CD14-positive monocyte (primary cell): ENCODE measurements around the gene GARNL3. TPM values are rescaled to one million over a fixed set of nuclear protein-coding genes. Genes with fewer than 3 reads are reported as not detected.

ENCODE experiments used
- DNase-seq, 3 donors: peaks; one replicate each; pipeline ENCODE4 v3.0.0-alpha.2; 2011 to 2022
- H2AFZ ChIP-seq: 2 replicates; pipeline ENCODE4 v1.6.0; 2012; ENCODE audit warnings: mild to moderate bottlenecking, low read depth, low read length, inconsistent platforms; ENCODE audit not compliant: insufficient read depth, poor library complexity, severe bottlenecking
- H3K27ac ChIP-seq, 2 donors: 1 replicate in 1 of 2; 2 replicates in 1 of 2; pipeline ENCODE4 v1.5.1; 2012 to 2013; ENCODE audit warnings: low read length in 2 of 2, control low read depth in 1 of 2, inconsistent platforms in 1 of 2, low read depth in 1 of 2, mild to moderate bottlenecking in 1 of 2
- H3K27me3 ChIP-seq, 2 donors: one replicate each; pipeline versions ENCODE4 v1.6.0 to v1.6.1; 2011 to 2013; ENCODE audit warnings: low read length in 2 of 2; ENCODE audit not compliant: control insufficient read depth in 2 of 2, insufficient read depth in 2 of 2
- H3K36me3 ChIP-seq, 2 donors: replicated peaks in 1 of 2; 1 replicate in 1 of 2; 2 replicates in 1 of 2; pipeline versions ENCODE4 v1.5.1 to v1.6.1; 2012 to 2013; ENCODE audit warnings: low read length in 2 of 2, control low read depth in 1 of 2, inconsistent platforms in 1 of 2, mild to moderate bottlenecking in 1 of 2; ENCODE audit not compliant: insufficient read depth in 2 of 2, control insufficient read depth in 1 of 2
- H3K4me1 ChIP-seq, 2 donors: 1 replicate in 1 of 2; 2 replicates in 1 of 2; pipeline versions ENCODE4 v1.5.1 to v1.6.1; 2012 to 2013; ENCODE audit warnings: low read length in 2 of 2, control low read depth in 1 of 2, inconsistent platforms in 1 of 2, mild to moderate bottlenecking in 1 of 2, moderate library complexity in 1 of 2; ENCODE audit not compliant: insufficient read depth in 2 of 2, control insufficient read depth in 1 of 2
- H3K4me2 ChIP-seq: replicated peaks from 2 replicates; pipeline ENCODE3; 2012; ENCODE audit warnings: low read length, moderate library complexity, mild to moderate bottlenecking; ENCODE audit not compliant: poor library complexity, severe bottlenecking; ENCODE audit errors: extremely low read depth
- H3K4me3 ChIP-seq, 3 experiments: fragments of 200-600 bp in 1 of 3; sonication (generic) in 1 of 3; replicated peaks in 1 of 3; 1 replicate in 2 of 3; 2 replicates in 1 of 3; pipeline ENCODE4 v1.5.1; 2011 to 2013; ENCODE audit warnings: low read length in 3 of 3, mild to moderate bottlenecking in 3 of 3, control low read depth in 2 of 3, low read depth in 2 of 3, inconsistent platforms in 1 of 3, moderate library complexity in 1 of 3
- H3K79me2 ChIP-seq: 2 replicates; pipeline ENCODE4 v1.6.0; 2012; ENCODE audit warnings: mild to moderate bottlenecking, control low read depth, inconsistent platforms, low read length, moderate library complexity; ENCODE audit not compliant: insufficient read depth
- H3K9ac ChIP-seq: 2 replicates; pipeline ENCODE4 v1.6.0; 2017; ENCODE audit warnings: low read length, mild to moderate bottlenecking; ENCODE audit not compliant: insufficient read depth, poor library complexity, severe bottlenecking
- H3K9me3 ChIP-seq, 2 donors: replicated peaks in 1 of 2; 1 replicate in 1 of 2; 2 replicates in 1 of 2; pipeline versions ENCODE4 v1.5.1 to v1.6.1; 2012 to 2013; ENCODE audit warnings: low read length in 2 of 2, control low read depth in 1 of 2; ENCODE audit not compliant: control insufficient read depth in 1 of 2, insufficient read depth in 1 of 2
- H4K20me1 ChIP-seq: 2 replicates; pipeline ENCODE4 v1.6.0; 2012; ENCODE audit warnings: mild to moderate bottlenecking, low read length, control low read depth, moderate library complexity; ENCODE audit not compliant: insufficient read depth
- H3K27ac Mint-ChIP-seq, 7 donors: one replicate each; pipeline ENCODE4 v1.8.0; 2020; ENCODE audit warnings: mild to moderate bottlenecking in 7 of 7, mixed read lengths in 7 of 7, moderate library complexity in 6 of 7, inconsistent platforms in 2 of 7
- H3K27me3 Mint-ChIP-seq, 3 donors: one replicate each; pipeline ENCODE4 v1.8.0; 2021 to 2022; ENCODE audit warnings: low read depth in 3 of 3, mild to moderate bottlenecking in 3 of 3, mixed read lengths in 3 of 3, moderate library complexity in 3 of 3, inconsistent platforms in 1 of 3
- H3K36me3 Mint-ChIP-seq, 2 donors: one replicate each; pipeline ENCODE4 v1.8.0; 2020; ENCODE audit warnings: mixed read lengths in 2 of 2, inconsistent platforms in 1 of 2, mild to moderate bottlenecking in 1 of 2
- H3K4me1 Mint-ChIP-seq: one replicate; pipeline ENCODE4 v1.8.0; 2020; ENCODE audit warnings: mild to moderate bottlenecking, mixed read lengths
- H3K4me3 Mint-ChIP-seq, 2 donors: one replicate each; pipeline ENCODE4 v1.8.0; 2020; ENCODE audit warnings: mild to moderate bottlenecking in 2 of 2, mixed read lengths in 2 of 2, moderate library complexity in 1 of 2
- H3K9me3 Mint-ChIP-seq, 7 donors: one replicate each; pipeline ENCODE4 v1.8.0; 2020 to 2022; ENCODE audit warnings: mixed read lengths in 7 of 7, mild to moderate bottlenecking in 6 of 7, moderate library complexity in 6 of 7, inconsistent platforms in 2 of 7
- CTCF ChIP-seq: fragments of 200-600 bp; IDR thresholded peaks from one replicate; pipeline ENCODE4 v1.8.0; 2022; ENCODE audit warnings: antibody characterized with exemption, mild to moderate bottlenecking
- WGBS: methylation state at CpG from one replicate; pipeline ENCODE4 v1.1.5; 2013; ENCODE audit warnings: missing lambda C conversion rate; ENCODE audit not compliant: insufficient coverage; 5-methylcytosine and 5-hydroxymethylcytosine counted together
- intact Hi-C, 2 donors: fragments of 100-400 bp; cut with micrococcal nuclease; formaldehyde crosslinking; loops; one replicate each; pipeline versions ENCODE4 v1.15.0 to v1.15.1; 2023
- polyA plus RNA-seq, 3 donors: library from polyadenylated mRNA; depleted of rRNA in 1 of 3; unstranded in 2 of 3; stranded (reverse) in 1 of 3; fragments of 300-500 nt in 2 of 3; fragments of >200 nt in 1 of 3; fragmentation: Illumina TruSeq in 2 of 3; gene quantifications; 1 replicate in 2 of 3; 2 replicates in 1 of 3; pipeline ENCODE4 v1.2.3, GENCODE V29; 2012 to 2021

The GARNL3 gene
- polyA plus RNA-seq, 3 donors = 0.39 to 1.5 (median 0.94) TPM

GRCh38 chr9:127358023-127358535 is 93.5 kb downstream of the GARNL3 start:
- 79% methylated on average over 3 of the region's 3 CpGs for WGBS
- TF ChIP-seq CTCF = no peak
- Mint-ChIP-seq H3K4me3 (no peak overlapping the region), H3K9me3 (no peaks in the 10 kb centered on the region), H3K27ac (no peak overlapping the region), H3K27me3 (no peaks in the 10 kb centered on the region), H3K36me3 (no peaks in the 10 kb centered on the region), H3K4me1 (peaks cover 16% of the 10 kb centered on the region)
- intact Hi-C loops = no loop called here
- Histone ChIP-seq H3K4me3 (no peak overlapping the region), H3K4me2 (no peak overlapping the region), H3K9ac (no peak overlapping the region), H3K27ac (no peak overlapping the region), H2AFZ (no peak overlapping the region), H4K20me1 (no peaks in the 10 kb centered on the region), H3K9me3 (no peaks in the 10 kb centered on the region), H3K27me3 (no peaks in the 10 kb centered on the region), H3K4me1 (peaks cover 17% of the 10 kb centered on the region in 2 donors), H3K79me2 (no peaks in the 10 kb centered on the region), H3K36me3 (no peaks in the 10 kb centered on the region)
- DNase-seq = no peak

- TF ChIP-seq CTCF = no peak
- Mint-ChIP-seq H3K4me1 (peaks cover 16% of the 10 kb centered on the region), H3K27me3 (peaks cover 0 to 1% (median 0%) of the 10 kb centered on the region in 3 donors), H3K9me3 (no peaks in the 10 kb centered on the region), H3K4me3 (no peak overlapping the region), H3K27ac (no peak overlapping the region), H3K36me3 (no peaks in the 10 kb centered on the region)
- H3K9me3 ChIP-seq = no peaks in the 10 kb centered on the region
- no peaks in the 10 kb centered on the region for H3K36me3 ChIP-seq
- no peak overlapping the region for H3K9ac ChIP-seq
- H3K27ac ChIP-seq = no peak overlapping the region
- no peak overlapping the region for H2AFZ ChIP-seq
- H3K4me2 ChIP-seq = no peak overlapping the region
- no peaks in the 10 kb centered on the region for H4K20me1 ChIP-seq
- peaks cover 17% of the 10 kb centered on the region in 2 donors for H3K4me1 ChIP-seq
- no peaks in the 10 kb centered on the region for H3K27me3 ChIP-seq
- H3K79me2 ChIP-seq = no peaks in the 10 kb centered on the region
- DNase-seq = no peak
- intact Hi-C loops = no loop called here
- H3K4me3 ChIP-seq = no peak overlapping the region
- 94% methylated on average over 2 of the region's 3 CpGs for WGBS
Observed at GRCh38 chr9:127358770-127359169, 94.2 kb downstream of the GARNL3 start.
